ENCODE results near the gene SLC6A3. TPM values are rescaled to one million over a fixed set of nuclear protein-coding genes. Genes with fewer than 3 reads are reported as not detected.
"Not testable (repeated sequence)": the region's sequence is repeated elsewhere in the genome, so short reads cannot be mapped to it uniquely, and the experiment has no call there.

Gene SLC6A3
- total RNA-seq, 4 donors from 2014 or later, result 0.20 to 0.90 TPM; not detected in 2

DNA sequence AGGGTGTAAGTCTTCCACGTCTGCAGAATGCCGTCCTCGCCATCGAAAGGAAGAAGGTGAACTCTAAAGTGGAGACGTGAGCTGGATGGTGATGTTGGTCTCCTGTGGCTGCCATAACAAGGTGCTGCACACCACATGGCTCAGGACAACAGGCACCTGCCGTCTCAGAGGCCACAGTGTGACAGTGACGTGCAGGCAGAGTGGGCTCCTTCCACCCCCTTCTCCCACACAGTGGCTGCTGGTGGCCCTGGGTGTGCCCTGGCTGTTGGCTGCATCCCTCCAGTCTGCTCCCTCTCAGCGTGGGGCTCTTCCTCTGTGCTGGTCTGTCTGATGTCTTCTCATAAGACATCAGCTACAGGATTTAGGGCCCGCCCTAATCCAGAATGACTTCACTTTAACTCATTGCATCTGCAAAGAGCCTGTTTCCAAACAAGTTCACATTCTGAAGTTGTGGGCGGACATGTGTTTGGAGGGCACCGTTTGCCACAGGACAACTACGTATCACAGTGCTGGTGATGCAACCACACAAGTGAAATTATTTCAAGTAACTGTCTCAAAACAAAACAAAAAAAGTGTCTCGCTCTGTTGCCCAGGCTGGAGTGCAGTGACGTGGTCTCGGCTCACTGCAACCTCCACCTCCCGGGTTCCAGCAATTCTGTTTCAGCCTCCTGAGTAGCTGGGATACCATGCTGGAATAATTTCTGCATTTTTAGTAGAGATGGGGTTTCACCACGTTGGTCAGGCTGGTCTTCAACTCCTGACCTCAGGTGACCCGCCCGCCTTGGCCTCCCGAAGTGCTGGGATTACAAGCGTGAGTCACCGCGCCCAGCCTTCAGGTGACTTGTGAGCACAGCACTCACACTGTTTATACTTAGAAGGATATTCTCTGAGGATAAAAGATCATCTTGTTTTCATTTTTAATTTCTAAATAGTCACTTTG lies 69.1 kb downstream of the SLC6A3 start:
- 82% methylated on average over 23 of the region's 23 CpGs for WGBS, 2 donors
- no peak overlapping the region for H3K4me3 ChIP-seq
- H3K36me3 ChIP-seq, result no peaks in the 10 kb centered on the region

GRCh38 chr5:1374679-1375055 lies 70.6 kb downstream of the SLC6A3 start:
- WGBS, 2 donors, result 59 to 60% methylated on average over 6 of the region's 6 CpGs
- Histone ChIP-seq H3K27ac (no peak overlapping the region), H3K36me3 (no peaks in the 10 kb centered on the region), H3K4me1 (no peaks in the 10 kb centered on the region), H3K4me3 (no peak overlapping the region), H3K27me3 (peaks cover 0 to 17% of the 10 kb centered on the region in 2 donors), H3K9me3 (no peaks in the 10 kb centered on the region)
- DNase-seq (ENCODE audit: low spot score in 2 of 2), result no peak
- TF ChIP-seq CTCF (IDR thresholded peaks at IDR 0.05) (no peak), POLR2A (IDR thresholded peaks at IDR 0.05) (no peak), EP300 (IDR thresholded peaks at IDR 0.05) (no peak)

More for the DNA sequence above, 69.1 kb downstream of the SLC6A3 start:
- Histone ChIP-seq H3K27me3 (peaks cover 0 to 26% of the 10 kb centered on the region in 2 donors), H3K4me1 (peaks cover 0 to 6% (median 2%) of the 10 kb centered on the region in 4 donors), H3K9me3 (peaks cover 0 to 8% (median 0%) of the 10 kb centered on the region in 4 donors), H3K27ac (no peak overlapping the region)
- DNase-seq (ENCODE audit: low spot score in 2 of 2), result no peak
- TF ChIP-seq POLR2A (IDR thresholded peaks at IDR 0.05) (no peak), EP300 (IDR thresholded peaks at IDR 0.05) (no peak), CTCF (IDR thresholded peaks at IDR 0.05) (no peak)

GRCh38 chr5:1374030-1374678 lies 71.1 kb downstream of the SLC6A3 start:
- Histone ChIP-seq H3K27ac (no peak overlapping the region), H3K9me3 (no peaks in the 10 kb centered on the region), H3K4me1 (no peaks in the 10 kb centered on the region), H3K4me3 (no peak overlapping the region), H3K27me3 (peaks cover 0 to 12% of the 10 kb centered on the region in 2 donors), H3K36me3 (no peaks in the 10 kb centered on the region)
- WGBS, 2 donors, result 71 to 77% methylated on average over 9 of the region's 9 CpGs
- TF ChIP-seq CTCF (IDR thresholded peaks at IDR 0.05), result no peak
- TF ChIP-seq EP300 (IDR thresholded peaks at IDR 0.05), result no peak
- TF ChIP-seq POLR2A (IDR thresholded peaks at IDR 0.05), result no peak
- no peak for DNase-seq (ENCODE audit: low spot score in 2 of 2)

GRCh38 chr5:1371972-1372342 lies 73.3 kb downstream of the SLC6A3 start:
- not testable (repeated sequence) for H3K27ac ChIP-seq; H3K36me3 ChIP-seq; H3K4me1 ChIP-seq; H3K4me3 ChIP-seq; DNase-seq (ENCODE audit: low spot score in 2 of 2); H3K9me3 ChIP-seq
- WGBS, 2 donors, result 85 to 87% methylated on average over 4 of the region's 4 CpGs
- peaks cover 0 to 15% of the 10 kb centered on the region in 2 donors for H3K27me3 ChIP-seq

- WGBS, 2 donors, result 77 to 83% methylated on average over 13 of the region's 13 CpGs
- Histone ChIP-seq H3K36me3 (no peaks in the 10 kb centered on the region), H3K9me3 (no peaks in the 10 kb centered on the region), H3K27me3 (peaks cover 0 to 15% of the 10 kb centered on the region in 2 donors), H3K4me1 (no peaks in the 10 kb centered on the region), H3K4me3 (no peak overlapping the region), H3K27ac (no peak overlapping the region)
- no peak for DNase-seq (ENCODE audit: low spot score in 2 of 2)
- TF ChIP-seq POLR2A (IDR thresholded peaks at IDR 0.05), result no peak
- no peak for TF ChIP-seq EP300 (IDR thresholded peaks at IDR 0.05)
- no peak for TF ChIP-seq CTCF (IDR thresholded peaks at IDR 0.05)
Measured at GRCh38 chr5:1371218-1371971, 73.8 kb downstream of the SLC6A3 start.

Measured in tibial nerve (tissue), 4 donors.